T-helper 22 cell (primary cell): ENCODE results near the gene SLC36A3.
"Not testable (repeated sequence)": the region's sequence is repeated elsewhere in the genome, so short reads cannot be mapped to it uniquely, and the experiment has no call there.

Source experiments
- DNase-seq: peaks from one replicate; pipeline ENCODE4 v3.0.0-alpha.2; 2020; ENCODE audit warnings: low read depth

SLC36A3 gene

DNA sequence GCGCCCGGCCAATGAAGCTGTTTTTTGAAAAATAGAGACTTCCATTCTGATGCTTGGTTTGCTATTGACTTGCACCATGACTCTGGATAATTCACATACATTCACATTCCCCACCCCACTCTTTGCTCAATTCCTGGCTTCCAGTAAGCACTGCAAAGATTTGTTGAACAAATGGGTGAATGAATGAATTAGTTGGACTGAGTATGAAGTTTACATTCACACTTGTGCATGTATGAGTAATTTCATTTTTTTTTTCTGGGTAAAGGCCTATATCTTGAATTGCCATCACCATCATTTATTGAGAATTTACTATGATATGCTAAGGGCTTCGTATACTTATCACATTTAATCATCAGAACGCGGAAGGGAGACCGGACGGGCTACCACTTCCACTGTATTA, 65.9 kb downstream of the SLC36A3 start:
- no peak for DNase-seq

DNA sequence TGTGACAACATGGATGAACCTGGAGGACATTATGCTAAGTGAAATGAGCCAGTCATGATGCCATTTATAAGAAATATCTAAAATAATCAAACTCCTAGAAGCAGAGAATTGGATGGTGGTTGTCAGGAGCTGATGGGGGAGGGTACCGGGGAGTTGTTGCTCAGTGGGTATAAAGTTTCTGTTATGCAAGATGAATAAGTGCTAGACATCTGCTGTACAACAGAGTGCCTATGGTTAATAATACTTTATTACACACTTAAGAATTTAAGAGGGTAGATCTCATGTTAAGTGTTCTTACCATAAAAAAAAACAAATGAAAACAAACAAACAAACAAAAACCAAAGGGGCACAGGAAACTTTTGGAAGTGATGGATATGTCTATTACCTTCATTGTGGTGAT, 66.7 kb downstream of the SLC36A3 start:
- no peak for DNase-seq

- not testable (repeated sequence) for DNase-seq
These were observed 68.4 kb downstream of the SLC36A3 start for GRCh38 chr5:151235239-151235571.

DNA sequence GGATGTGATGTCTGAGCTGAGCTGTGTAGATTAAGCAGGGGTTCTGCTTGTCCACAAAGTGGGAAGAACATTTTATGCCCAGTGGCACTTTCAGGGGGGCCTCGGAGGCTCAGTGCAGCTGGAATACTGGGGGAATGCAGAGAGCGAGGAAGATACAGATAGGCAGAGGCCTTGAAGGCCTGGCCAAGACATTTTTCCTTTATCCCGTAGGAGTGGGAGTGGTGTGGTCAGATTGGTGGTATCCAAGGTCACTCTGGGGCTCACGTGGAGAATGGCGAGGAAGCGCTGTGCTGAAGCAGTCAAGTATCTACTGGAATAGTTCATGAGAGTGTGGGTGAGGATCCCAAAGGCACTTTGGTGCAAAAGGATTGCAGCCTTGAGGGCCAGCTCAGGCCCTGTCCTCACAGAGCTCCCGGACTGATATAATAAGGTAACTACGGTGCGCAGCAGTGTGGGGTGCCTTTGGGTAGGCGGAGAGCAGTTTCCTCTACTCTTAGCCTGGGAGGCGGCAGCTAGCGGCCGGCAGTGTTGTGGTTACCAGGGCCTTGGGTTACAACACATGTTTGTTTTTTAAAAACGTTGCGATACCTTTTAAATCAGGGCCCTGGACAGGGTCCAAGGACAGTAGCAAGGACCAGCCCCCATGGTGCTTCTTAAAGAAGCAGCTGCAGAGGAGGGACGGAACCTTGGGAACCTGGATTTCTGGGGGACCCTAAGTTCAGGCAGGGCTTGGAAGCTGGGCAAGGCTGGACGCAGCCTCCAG, 68.9 kb downstream of the SLC36A3 start:
- DNase-seq: no peak

DNA sequence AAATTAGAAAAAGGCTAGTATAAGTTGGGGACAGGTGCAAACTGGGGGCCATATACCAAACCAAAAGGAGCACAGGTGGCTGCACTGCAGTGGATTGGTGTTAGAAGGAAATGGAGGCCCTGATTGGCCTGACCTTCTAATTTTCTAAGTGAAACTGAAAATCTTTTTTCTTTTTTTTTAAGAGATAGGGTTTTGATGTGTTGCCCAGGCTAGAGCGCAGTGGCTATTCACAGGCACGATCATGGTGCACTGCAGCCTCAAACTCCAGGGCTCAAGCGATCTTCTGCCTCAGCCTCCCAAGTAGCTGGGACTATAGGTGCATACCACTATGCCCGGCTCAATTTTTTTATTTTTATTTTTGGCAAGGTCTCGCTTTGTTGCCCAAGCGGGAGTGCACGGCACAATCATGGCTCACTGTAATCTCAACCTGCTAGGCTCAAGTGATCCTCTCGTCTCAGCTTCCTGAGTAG, 69.9 kb downstream of the SLC36A3 start:
- no peak for DNase-seq

- no peak for DNase-seq
These were observed 72.2 kb downstream of the SLC36A3 start for GRCh38 chr5:151231359-151231758.

DNA sequence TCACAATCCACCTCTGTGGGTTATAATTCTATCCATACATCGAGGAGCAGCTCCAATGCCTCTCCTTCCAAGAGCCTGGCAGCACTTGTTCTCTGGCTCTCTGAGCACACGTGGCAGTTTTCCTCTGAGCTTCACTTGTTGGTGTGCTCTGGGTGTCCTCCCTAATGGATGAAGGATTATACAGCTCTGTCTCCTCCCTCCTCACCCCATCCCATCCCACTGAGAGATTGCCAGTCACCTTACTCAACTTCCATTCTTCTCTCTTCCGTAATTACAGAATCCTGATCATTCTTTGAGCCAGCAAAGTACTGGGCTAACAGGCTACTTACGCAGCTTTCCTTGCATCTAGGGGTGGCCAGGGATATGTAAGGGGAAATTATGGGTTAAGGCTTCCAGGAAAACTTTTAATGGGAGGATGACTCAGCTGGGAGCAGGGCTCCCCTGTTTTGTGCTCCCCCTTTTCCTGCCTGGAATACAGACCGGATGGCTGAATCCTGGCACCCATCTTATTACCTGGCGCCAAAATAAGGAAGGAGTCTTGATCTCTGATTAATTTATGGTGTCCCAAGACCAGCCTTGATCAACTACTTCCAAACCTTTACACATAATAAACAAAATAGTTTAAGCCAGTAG, 73.4 kb downstream of the SLC36A3 start:
- DNase-seq: no peak

DNA sequence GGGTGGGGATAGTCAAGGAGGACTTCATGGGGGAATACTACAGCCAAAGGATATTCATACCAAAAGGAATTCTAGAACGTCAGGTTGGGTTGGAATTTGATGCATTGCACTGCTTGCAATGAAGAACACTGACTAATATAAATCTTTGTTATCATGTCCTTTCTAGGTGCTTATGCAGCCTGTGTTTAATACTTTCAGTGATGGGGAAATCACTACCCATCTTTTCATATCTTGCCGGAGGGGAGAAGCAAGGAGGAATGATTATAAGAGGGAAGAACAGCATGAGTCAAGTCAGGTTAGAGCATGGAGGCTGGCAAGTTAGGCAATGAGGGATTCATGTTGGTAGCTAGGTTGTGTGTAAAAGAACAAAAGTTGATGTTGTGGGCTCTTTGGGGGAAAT, 74.6 kb downstream of the SLC36A3 start:
- DNase-seq: no peak

- no peak for DNase-seq
These were observed 75.6 kb downstream of the SLC36A3 start for GRCh38 chr5:151227918-151228447.
